LNCaP clone FGC (cell line): ENCODE data around the gene C6orf47.
A peak's percentile ranks its signal among the peaks of the same experiment; 100 is the strongest.

Experiments
- DNase-seq: peaks from one replicate; pipeline ENCODE4 v3.0.0-alpha.2; 2011; ENCODE audit warnings: low read depth
- H3K4me3 ChIP-seq: 2 replicates; pipeline ENCODE4 v1.5.1; 2011; ENCODE audit warnings: mild to moderate bottlenecking, low read depth, low read length, control low read depth
- CTCF ChIP-seq: IDR thresholded peaks from 2 replicates; pipeline ENCODE4 v1.5.1; 2012; ENCODE audit warnings: mild to moderate bottlenecking; ENCODE audit not compliant: control insufficient read depth, insufficient read depth; ENCODE audit errors: extremely low read depth

Gene C6orf47

DNA sequence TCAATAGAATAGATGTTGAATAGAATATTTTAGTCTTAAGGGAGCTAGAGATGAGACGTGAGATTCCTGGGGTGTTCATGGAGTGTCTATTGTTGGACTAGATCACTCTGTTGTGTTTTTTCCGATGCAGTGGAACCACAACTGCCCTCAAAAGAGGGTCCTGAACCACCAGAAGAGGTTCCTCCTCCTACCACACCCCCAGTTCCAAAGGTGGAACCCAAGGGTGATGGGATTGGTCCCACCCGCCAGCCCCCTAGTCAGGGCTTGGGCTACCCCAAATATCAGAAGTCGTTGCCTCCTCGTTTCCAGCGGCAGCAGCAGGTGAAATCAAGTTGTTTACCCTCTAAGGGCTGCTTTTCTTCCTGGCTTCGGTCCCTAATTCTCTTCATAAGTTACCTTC is 31.6 kb downstream of the C6orf47 start:
- no peak for TF ChIP-seq CTCF
- no peak overlapping the region for H3K4me3 ChIP-seq
- DNase-seq = no peak

DNA sequence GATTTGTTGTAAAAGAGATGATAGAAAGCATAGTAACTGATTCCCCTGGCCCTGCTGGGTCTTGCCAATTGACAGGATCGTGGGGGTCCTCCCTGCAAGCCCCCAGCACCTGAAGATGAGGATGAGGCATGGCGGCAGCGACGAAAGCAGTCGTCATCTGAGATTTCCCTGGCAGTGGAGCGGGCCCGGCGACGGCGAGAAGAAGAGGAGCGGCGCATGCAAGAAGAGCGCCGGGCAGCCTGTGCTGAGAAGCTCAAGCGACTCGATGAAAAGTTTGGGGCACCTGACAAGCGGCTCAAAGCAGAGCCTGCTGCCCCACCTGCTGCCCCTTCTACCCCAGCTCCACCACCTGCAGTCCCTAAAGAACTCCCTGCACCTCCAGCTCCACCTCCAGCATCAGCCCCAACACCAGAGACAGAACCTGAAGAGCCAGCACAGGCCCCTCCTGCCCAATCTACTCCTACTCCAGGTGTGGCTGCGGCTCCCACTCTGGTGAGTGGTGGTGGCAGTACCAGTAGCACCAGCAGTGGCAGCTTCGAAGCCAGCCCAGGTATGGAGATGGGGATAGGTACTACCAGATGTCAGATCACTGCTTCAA is 32.8 kb downstream of the C6orf47 start:
- no peak for DNase-seq
- no peak for TF ChIP-seq CTCF
- no peak overlapping the region for H3K4me3 ChIP-seq

DNA sequence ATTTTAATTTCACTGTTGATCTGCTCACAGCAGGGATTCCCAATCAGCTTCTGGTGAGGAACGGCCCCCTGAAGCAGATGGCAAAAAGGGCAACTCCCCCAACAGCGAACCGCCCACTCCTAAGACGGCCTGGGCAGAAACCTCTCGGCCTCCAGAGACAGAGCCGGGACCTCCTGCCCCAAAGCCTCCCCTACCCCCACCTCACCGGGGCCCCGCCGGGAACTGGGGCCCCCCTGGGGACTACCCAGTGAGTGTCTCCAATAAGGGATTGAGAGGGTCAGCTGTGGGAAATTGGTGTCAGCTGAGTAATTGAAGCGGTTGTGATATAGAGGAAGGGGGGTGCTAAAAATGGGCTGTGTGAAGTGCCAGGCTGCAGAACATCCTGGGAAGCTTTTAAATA is 33.6 kb downstream of the C6orf47 start:
- H3K4me3 ChIP-seq = no peak overlapping the region
- no peak for TF ChIP-seq CTCF
- no peak for DNase-seq

DNA sequence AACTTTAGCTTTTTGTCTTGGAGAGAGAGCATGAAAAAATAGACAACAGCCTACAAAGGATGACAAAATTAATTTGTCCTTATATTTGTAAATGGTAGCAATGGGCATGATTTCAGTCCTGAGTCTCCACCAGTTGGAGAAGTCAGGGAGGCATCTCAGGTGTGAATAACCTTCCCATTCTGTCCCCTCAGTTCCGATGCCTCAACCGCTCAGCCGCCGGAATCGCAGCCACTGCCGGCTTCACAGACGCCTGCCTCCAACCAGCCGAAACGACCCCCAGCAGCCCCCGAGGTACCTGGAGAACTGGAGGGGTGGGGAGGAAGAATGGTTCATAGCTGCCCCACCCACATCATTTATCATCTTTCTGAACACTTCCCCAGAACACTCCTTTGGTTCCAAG is 36.5 kb downstream of the C6orf47 start:
- no peak overlapping the region for H3K4me3 ChIP-seq
- no peak for TF ChIP-seq CTCF
- no peak for DNase-seq

DNA sequence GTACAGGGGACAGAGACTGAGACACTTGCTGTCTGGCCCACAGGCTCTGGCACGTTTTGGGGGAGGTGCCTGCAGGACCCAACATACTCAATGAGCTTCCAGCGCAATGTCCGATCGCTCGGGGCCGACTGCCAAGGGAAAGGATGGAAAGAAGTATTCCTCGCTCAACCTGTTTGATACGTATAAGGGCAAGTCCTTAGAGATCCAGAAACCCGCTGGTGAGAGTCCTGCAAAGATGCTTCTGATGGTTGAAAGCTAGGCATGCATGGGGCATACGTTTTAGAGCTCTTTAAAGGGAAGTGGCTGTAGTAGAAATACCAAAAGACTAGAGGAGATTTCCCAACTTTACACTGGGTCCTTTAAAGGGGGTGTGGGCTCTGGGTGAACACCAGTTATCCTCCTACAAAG is 37.9 kb downstream of the C6orf47 start:
- DNase-seq = peak; percentile 86
- TF ChIP-seq CTCF = no peak
- H3K4me3 ChIP-seq = peak overlapping the region; percentile 99

DNA sequence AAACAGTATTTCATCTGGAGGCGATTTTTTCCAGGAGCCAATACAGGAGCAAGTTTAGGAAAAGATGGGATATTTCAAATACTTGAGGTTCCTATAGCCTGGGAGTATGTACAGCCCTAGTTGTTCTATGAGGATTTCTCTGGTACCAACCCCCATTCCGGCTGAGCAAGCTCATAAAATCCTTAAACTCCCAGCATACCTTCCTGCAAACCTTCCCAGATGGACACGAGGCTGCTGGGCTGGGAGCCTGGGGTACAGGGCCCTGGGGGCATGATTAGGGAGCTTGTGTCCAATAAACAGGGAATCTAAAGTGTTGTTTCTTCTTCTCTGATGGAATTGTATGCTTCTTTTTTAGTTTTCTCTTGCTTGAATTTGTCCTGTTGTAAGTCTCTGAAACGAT is 38.6 kb downstream of the C6orf47 start:
- peak; percentile 70 for DNase-seq
- TF ChIP-seq CTCF = no peak
- H3K4me3 ChIP-seq = peak overlapping the region; percentile 99

- TF ChIP-seq CTCF = no peak
- peak overlapping the region; percentile 99 for H3K4me3 ChIP-seq
- DNase-seq = no peak
These were observed 39.1 kb downstream of the C6orf47 start for GRCh38 chr6:31621320-31621939.
